Stimulated activated CD4-positive, alpha-beta T cell treated with anti-CD3 and anti-CD28 coated beads, Interleukin-1b, Interleukin-23, amount 100 ng/mL, for 4 hours (primary cell): Measurements from ENCODE around the gene KCNAB2.

Experiments used
- DNase-seq, 2 donors: peaks; one replicate each; pipeline ENCODE4 v3.0.0-alpha.2; 2020; ENCODE audit warnings: low read depth in 2 of 2

The KCNAB2 gene

GRCh38 chr1:6127587-6128163 is 82.0 kb downstream of the KCNAB2 start:
- DNase-seq: peak; percentile 66 to 70

DNA sequence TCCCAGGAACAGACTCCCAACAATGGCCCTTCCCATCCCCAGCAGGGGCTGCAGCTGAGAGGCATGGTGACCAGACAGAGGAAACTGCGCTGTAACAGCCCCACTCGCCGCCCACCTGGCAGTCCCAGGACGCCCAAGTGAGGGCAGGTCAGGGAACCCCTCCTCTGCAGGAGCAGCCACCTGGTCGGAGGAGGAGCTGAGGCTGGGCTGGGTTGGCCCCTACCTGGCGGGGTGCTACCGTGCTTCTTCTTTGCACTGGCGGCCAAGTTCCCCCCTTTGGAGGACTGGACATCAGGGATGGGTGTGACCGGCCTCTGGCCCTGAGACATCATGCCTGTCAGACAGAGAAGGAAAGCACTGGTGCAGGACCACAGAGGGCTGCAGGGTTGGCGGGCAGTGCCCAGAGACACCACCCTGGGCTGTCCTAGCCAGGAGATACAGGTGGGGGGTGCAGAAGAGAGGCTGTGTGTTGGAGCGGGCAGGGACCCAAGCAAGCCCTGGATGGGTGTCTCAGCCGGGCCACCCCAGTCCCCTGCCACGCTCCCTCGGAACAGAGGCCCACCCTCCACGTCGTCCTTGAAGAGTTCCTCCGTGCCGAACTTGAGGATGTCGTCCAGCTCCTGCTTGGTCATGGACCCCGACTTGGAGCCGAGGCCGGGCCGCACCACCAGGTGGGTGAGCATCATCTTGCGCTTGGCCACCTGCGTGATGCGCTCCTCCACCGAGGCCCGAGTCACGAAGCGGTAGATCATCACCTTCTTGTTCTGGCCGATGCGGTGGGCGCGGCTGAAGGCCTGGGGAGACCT is 82.8 kb downstream of the KCNAB2 start:
- DNase-seq: no peak

- no peak for DNase-seq
These were observed 83.6 kb downstream of the KCNAB2 start for GRCh38 chr1:6129313-6129712.

GRCh38 chr1:6130036-6130435 is 84.3 kb downstream of the KCNAB2 start:
- no peak for DNase-seq

DNA sequence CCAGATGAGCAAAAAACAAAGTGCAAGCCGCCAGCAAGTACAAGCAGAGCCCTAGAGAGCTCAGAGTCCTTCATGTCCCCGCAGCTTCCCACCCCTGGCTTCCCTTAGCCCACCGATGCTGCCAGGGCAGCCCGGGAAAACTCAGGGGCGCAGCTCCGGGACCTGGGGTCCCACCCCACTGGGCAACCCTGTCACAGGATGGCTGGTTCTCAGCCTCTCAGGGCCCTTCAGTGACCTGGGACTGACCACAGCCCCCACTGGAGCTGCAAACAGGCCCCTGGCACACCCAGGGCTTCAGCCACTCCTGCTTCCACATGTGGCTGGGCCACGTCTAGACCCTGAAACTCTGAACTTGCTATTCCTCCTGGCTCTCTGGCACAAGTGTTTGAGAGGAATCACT is 84.9 kb downstream of the KCNAB2 start:
- DNase-seq: no peak

DNA sequence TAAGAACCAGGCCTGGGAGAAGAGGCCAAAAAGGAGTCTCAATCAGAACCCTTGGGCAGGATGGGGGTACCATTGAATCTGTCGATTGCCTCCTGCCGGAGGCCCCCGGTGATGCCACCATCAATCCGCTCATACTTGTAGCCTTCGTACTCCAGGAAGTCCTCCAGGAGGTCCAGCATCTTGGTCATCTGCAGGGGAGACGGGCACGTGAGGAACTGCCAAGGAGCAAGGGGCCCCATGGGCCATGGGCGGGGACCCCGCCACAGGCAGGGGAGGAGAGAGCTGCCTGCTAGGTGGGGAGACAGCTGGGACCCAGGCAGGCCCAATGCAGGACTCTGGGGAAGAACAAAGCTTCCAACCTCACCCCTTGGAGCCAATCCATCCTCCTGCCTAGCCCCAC is 85.9 kb downstream of the KCNAB2 start:
- no peak for DNase-seq

DNA sequence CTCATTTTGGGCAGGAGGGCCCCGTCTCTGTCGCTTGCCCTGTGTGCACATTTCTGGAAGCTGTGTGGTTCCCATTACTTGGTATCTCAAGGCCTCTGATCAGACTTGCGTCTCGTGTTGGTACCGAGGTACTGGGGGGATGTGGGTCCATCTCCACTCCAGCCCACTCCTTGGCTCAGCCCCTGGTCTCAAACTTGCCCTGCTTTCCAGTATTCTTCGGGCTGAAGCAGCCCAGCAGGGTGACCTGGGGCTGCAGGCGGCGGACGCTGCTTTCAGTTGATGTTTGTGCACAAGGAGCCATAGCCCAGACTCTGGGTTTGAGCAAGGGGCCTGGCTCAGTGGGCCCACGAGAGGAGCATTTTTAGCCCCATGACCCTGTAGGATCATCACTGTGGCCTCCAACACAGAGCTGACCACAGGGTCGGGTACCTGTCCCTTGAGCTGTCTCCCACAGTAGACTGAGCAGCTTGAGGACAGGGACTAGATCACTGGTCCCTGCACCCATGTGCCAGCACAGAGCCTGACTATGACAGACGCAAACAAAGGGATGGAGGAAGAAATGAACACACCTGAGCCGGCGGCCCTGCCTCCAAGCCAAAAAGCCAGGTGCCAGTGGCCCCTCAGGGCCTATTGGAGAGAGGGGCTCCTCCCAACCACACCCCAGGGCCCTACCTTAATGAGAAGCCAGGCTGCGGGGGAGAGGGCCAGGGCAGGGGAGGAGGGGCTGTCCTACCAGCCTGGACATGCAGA is 87.6 kb downstream of the KCNAB2 start:
- DNase-seq: no peak

DNA sequence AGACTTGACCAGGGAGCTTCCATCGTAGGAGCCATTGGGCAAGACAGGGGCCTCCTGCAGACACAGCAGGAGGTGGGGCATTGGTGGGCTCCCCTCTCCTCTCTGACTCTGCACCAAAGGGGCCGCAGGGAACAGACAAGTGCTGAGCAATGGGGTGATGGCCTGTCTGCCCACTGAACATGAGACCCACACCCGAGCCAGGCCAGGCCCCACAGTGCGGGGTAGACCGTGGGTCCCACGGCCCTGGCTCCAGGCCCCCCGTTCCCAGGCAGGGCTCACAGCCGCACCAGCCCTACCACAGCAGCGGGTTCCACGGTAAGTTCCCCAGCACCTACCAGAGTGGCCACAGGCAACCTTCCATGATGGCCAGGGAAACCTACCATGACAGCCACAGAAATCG is 88.5 kb downstream of the KCNAB2 start:
- DNase-seq: no peak

GRCh38 chr1:6134741-6135510 is 89.2 kb downstream of the KCNAB2 start:
- no peak for DNase-seq

DNA sequence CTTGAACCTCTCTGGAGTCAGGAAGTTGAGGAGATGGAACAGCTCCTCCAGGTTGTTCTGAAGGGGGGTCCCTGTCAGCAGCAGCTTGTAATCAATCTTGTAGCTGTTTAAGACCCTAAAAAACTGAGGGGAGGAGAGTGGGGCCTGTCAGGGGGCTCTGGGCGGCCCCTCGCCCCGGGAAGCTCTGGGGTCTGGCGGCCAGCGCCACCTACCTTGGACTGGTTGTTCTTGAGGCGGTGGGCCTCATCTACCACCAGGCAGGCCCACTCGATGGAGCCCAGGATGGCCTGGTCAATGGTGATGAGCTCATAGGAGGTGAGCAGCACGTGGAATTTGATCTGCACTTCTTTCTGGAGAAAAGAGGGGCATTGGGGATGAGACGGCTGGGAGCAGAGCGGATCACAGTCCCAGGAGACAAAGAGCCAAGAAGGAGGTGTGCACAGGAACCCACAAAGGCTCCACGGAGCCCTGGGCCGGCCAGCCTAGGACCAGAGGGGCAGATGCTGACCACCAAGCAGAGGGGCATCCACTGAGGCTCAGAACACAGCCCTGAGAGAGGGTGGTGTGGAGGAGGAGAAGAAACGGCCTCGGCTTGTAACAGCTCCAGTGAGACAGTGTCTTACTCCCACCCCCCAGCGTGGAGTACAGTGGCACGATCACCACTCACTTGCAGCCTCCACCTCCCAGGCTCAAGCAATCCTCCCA is 91.0 kb downstream of the KCNAB2 start:
- no peak for DNase-seq

- no peak for DNase-seq
These were observed 92.1 kb downstream of the KCNAB2 start for GRCh38 chr1:6137758-6138157.

DNA sequence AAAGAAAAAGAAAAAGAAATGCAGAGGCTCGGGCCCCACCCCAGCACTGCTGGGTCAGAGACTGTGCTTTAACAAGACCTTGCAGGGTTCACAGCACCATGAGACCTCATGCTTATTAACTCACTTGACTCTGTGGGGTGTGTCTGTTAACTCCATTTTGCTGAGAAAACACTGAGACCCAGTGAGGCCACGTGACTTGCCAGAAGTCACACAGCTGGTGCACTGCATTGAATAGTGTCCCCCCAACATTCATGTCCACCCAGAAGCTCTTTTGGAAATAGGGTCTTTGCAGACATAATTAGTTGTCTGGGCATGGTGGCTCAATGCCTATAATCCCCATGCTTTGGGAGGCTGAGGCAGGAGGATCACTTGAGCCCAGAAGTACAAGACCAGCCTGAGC is 94.7 kb downstream of the KCNAB2 start:
- DNase-seq: no peak

- DNase-seq: no peak
These were observed 95.9 kb downstream of the KCNAB2 start for GRCh38 chr1:6141592-6141991.

- no peak for DNase-seq
These were observed 96.4 kb downstream of the KCNAB2 start for GRCh38 chr1:6142036-6142621.

DNA sequence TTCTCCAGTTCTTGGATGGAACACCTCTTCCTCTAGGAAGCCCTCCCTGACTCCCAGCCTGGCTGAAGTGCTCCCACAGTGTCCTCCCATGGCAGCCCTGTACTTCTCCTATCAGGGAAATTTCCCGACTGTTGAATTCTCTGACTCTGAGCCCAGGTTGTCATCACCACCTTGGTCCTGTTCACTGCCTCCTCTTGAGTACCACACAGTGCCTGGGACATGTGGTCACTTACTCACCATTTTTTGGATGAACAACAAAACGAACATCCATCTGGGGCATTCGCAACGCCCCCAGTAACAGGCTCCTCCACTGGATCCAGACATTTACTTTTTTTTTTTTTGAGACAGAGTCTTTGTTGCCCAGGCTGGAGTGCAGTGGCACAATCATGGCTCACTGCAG is 97.0 kb downstream of the KCNAB2 start:
- DNase-seq: no peak

GRCh38 chr1:6143395-6143794 is 97.7 kb downstream of the KCNAB2 start:
- no peak for DNase-seq

DNA sequence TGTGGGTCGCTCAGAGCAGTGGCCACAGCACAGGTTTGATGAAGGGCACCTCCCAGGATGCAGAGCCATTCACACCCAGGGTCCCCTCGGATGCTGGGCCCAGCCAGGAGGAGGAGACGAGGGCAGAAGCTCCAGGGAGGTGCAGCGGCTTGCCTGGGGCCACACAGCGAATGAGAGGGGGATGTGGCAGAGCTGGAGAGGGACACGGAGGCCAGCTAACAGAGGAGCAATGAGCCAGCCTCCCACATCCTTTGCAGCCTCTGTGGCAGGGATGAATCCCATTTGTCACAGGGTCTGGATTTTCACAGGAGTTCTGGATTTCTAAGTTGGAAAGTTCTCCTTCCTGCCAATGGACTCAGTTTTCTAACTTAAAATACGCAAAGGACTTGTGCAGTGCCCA is 98.5 kb downstream of the KCNAB2 start:
- no peak for DNase-seq

DNA sequence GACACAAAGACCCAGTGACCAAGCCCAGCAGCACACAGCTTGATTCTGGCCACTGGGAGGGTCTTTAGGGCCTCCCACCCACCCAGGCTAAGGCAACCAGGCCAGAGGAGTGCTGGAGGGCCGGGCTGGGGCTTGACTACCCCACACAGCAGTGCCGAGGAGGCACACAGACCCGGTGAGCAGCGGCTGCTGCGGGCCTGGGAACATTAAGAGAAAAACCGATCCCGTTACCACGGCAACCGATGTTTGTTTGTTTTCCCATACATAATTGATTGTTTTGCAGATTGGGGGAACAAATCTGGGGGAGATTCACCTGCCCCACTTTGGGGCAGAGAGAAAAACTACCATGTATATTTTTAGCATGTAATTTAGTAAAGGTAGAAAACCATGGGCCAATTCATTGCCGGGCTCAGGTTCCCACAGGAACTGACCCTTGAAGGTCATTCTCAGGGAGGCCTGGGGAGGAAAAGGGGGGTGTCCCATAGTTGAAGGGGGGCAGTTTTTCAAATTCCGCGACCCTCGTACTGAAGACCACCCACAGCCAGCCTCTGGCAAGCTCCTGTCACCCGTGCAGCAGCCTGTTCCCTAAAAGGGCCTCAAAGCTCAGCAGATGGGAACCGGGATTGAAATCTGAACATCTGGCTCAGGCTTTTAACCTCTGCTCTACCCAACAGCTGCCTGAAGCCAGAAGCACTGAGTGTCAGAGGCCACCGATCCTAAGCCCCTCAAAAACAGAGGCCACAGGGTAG is 99.1 kb downstream of the KCNAB2 start:
- no peak for DNase-seq

DNA sequence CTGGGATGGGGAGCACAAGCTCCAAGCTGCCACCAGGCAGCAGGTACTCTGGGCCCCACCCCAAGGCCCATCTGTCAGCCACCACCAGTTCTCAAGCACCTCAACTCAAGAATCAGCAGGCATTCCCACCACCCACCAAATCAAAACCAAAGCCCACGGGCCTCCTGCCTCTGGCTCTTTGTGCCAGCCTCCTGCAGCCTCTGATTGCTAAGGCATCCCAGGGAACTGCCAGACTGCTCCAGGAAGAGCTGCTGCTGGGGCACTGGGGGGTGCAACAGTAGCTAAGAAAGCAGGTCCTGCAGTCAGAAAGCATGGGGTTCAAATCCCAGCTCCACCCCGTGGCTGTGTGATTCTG is 99.7 kb downstream of the KCNAB2 start:
- DNase-seq: no peak

GRCh38 chr1:6145864-6146410 is 100.2 kb downstream of the KCNAB2 start:
- DNase-seq: no peak
